Measurements from ENCODE around the gene NPY. TPM values are rescaled to one million over a fixed set of nuclear protein-coding genes. Genes with fewer than 3 reads are reported as not detected.
"Not testable (repeated sequence)": the region's sequence is repeated elsewhere in the genome, so short reads cannot be mapped to it uniquely, and the experiment has no call there.

Gene NPY
- not detected for total RNA-seq

DNA sequence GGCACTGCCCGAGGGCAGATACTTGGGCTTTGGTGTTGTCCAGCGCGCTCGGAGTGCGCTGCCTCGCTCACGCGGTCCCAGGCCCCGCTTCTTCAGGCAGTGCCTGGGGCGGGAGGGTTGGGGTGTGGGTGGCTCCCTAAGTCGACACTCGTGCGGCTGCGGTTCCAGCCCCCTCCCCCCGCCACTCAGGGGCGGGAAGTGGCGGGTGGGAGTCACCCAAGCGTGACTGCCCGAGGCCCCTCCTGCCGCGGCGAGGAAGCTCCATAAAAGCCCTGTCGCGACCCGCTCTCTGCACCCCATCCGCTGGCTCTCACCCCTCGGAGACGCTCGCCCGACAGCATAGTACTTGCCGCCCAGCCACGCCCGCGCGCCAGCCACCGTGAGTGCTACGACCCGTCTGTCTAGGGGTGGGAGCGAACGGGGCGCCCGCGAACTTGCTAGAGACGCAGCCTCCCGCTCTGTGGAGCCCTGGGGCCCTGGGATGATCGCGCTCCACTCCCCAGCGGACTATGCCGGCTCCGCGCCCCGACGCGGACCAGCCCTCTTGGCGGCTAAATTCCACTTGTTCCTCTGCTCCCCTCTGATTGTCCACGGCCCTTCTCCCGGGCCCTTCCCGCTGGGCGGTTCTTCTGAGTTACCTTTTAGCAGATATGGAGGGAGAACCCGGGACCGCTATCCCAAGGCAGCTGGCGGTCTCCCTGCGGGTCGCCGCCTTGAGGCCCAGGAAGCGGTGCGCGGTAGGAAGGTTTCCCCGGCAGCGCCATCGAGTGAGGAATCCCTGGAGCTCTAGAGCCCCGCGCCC is at the start of gene NPY:
Gene NPY (plus strand): TSS at position 294 of the 802 bp plus-strand sequence. CDS start 1,051 bp downstream, outside the sequence.
- peak in 2 of 3 donors; percentile 38 to 55 for DNase-seq (ENCODE audit: low read depth in 2 of 3, low spot score in 2 of 3)

DNA sequence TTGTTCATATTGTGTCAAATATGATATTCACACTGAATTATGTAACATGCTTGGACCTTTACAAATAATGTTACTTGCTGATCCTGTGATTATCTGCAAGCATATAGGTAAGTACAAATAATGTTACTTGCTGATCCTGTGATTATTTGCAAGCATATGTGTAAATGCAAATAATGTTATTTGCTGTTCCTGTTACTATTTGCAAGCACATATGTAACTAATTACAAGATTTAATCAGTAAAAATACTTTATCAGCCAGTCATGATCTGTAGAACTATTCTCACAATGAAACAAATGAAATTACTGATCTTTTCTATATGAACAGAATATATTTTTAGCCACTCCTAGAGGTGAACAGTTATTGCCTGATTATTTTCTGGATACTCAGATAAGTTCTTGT is 44.7 kb upstream of the NPY start:
- no peak for DNase-seq (ENCODE audit: low read depth in 2 of 3, low spot score in 2 of 3)

GRCh38 chr7:24241206-24241605 is 42.8 kb upstream of the NPY start:
- DNase-seq (ENCODE audit: low read depth in 2 of 3, low spot score in 2 of 3) = no peak

GRCh38 chr7:24244554-24244953 is 39.4 kb upstream of the NPY start:
- DNase-seq (ENCODE audit: low read depth in 2 of 3, low spot score in 2 of 3) = no peak

GRCh38 chr7:24245362-24245761 is 38.6 kb upstream of the NPY start:
- DNase-seq (ENCODE audit: low read depth in 2 of 3, low spot score in 2 of 3) = no peak

- no peak for DNase-seq (ENCODE audit: low read depth in 2 of 3, low spot score in 2 of 3)
Observed at GRCh38 chr7:24249266-24249665, 34.7 kb upstream of the NPY start.

DNA sequence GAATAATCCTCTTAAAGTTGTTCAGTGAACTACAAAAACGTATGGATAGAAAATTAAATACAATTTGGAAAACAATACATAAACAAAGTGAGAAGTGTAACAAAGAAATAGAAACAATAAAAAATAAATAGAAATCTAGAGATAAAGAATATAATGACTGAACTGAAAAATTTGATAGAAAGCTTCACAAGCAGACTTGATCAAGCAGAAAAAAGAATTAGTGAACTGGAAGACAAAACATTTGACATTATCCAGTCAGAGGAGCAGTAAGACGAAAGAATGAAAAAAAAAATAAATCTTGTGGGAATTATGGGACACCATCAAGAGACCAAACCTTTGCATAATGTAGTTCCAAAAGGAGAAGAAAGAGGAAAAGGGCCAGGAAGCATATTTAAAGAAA is 32.4 kb upstream of the NPY start:
- no peak for DNase-seq (ENCODE audit: low read depth in 2 of 3, low spot score in 2 of 3)

- peak in 2 of 3 donors; percentile 6 to 22 for DNase-seq (ENCODE audit: low read depth in 2 of 3, low spot score in 2 of 3)
Observed at GRCh38 chr7:24255139-24255538, 28.9 kb upstream of the NPY start.

- not testable (repeated sequence) for DNase-seq (ENCODE audit: low read depth in 2 of 3, low spot score in 2 of 3)
Observed at GRCh38 chr7:24258324-24258723, 25.7 kb upstream of the NPY start.

DNA sequence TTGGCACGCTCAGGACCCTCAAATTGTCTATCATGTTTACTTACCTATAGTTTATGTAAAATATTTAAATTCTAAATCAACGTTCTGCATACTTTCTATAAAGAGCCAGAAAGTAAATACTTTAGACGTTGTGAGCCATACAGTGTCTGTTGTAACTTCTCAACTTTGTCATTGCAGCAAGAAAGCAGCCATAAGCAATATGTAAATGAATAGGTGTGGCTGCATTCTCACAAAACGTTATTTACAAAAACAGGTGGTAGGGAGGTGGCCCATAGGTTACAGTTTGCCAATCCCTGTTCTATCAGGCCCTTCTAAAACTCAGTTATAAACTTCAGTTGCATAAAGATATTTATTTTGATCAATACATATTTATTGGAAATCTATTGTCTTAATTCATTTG is 12.1 kb upstream of the NPY start:
- no peak for DNase-seq (ENCODE audit: low read depth in 2 of 3, low spot score in 2 of 3)

DNA sequence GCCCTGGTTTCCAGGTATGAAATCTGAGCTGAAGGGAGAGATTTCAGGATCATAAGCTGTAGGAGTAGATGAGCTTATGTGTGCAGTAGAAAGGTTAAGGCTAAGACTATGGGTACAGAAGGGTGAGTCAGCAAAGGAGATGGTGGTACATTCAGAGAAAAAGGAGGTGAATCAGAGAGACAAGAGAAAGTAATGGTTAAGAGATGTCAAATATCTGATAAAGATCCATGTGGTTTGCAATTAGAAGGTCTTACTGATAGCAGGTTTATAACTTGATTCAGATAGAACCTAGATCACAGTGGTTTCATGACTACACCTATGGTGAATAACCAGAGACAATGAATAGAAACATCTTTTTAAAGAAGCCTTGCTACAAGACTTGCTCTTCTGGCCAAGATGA is 4.5 kb upstream of the NPY start:
- DNase-seq (ENCODE audit: low read depth in 2 of 3, low spot score in 2 of 3) = no peak

DNA sequence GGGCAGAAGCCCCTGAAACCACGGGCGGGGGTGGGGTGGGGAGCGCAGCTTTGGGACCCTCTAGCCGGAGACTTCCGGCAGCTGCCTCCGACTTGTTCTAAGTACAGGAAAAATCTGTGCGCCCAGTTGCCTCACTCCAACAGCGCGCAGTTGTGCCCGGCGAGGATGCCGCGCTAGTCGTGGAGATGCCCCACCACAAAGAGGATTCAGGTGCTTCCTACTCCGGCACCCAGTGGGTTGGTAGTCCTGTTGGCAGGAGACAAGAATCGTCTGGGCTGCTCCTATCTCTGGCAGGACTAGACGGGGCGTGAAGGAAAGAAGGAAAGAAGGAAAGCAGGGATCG is 465 bp upstream of the NPY start:
- peak in 2 of 3 donors; percentile 54 to 77 for DNase-seq (ENCODE audit: low read depth in 2 of 3, low spot score in 2 of 3)

DNA sequence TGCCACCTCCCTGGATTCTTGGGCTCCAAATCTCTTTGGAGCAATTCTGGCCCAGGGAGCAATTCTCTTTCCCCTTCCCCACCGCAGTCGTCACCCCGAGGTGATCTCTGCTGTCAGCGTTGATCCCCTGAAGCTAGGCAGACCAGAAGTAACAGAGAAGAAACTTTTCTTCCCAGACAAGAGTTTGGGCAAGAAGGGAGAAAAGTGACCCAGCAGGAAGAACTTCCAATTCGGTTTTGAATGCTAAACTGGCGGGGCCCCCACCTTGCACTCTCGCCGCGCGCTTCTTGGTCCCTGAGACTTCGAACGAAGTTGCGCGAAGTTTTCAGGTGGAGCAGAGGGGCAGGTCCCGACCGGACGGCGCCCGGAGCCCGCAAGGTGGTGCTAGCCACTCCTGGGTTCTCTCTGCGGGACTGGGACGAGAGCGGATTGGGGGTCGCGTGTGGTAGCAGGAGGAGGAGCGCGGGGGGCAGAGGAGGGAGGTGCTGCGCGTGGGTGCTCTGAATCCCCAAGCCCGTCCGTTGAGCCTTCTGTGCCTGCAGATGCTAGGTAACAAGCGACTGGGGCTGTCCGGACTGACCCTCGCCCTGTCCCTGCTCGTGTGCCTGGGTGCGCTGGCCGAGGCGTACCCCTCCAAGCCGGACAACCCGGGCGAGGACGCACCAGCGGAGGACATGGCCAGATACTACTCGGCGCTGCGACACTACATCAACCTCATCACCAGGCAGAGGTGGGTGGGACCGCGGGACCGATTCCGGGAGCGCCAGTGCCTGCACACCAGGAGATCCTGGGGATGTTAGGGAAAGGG is 913 bp downstream of the NPY start:
- DNase-seq (ENCODE audit: low read depth in 2 of 3, low spot score in 2 of 3) = no peak

DNA sequence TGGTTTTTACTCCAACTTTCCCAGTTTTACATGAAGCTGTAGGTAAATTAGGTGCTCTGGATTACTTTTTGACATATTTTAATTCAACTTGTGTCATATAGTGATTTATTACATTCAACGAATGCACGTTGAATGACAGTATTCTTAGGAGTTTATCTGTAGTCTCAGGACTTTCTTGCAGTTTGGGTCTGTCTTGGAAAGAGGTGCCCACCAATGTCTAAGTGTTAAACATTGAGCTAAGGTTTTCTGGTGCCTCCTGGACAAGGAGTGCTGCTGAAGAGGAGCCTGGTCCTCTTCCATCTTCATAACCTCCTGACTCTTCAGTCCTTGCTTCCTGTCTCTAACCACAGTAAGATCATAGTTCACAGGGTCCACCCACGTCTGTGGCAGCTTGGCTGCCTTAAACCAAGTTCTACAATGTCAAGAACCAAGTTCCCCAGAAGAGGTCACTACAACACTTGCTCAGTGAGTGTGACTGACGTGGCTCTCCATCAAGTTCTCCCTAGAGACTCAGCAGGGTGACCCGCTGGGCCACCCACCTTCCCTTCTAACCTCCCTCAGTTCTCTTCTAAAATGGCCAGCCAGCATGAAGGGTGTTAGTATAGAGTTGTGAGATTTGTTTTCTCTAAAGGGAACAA is 6.1 kb downstream of the NPY start:
- peak in 2 of 3 donors; percentile 62 to 83 for DNase-seq (ENCODE audit: low read depth in 2 of 3, low spot score in 2 of 3)

DNA sequence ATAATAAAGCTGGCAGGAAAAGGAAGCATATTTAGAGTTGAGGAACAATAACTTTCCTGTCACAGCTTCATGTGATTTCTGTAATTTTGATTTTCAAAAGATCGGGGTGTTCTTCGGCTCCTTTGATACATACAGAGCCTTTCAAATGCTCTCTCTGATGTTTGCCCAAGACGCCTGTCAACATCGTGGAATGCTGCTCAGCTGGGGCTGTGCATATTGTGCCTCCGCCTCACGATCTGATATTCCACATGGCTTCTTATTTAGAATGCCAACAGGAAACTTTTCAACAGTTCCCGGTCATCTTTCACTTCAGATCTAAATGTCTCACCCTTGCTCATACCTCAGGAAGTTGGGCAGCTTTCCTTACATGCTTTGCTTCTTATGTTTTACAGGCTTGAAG is 7.3 kb downstream of the NPY start:
- DNase-seq (ENCODE audit: low read depth in 2 of 3, low spot score in 2 of 3) = no peak

DNA sequence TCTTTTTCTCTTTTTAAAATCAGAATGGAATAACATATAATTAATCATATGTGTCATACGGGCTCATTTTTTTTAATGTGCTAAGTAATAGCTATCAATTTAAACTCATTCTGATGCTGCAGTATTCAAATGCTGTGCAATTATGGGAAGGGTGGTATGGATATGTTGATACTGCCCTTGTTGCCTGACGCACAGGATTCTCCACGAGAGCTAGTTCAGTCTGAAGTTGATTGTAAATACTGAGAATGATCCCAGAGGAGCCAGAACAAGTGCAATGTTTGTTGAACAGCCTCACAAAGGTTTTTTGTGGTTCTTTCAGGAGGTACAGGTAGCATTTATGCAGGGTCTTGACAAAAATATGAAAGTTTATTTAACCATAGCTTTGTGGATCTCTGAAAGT is 13.4 kb downstream of the NPY start:
- no peak for DNase-seq (ENCODE audit: low read depth in 2 of 3, low spot score in 2 of 3)

DNA sequence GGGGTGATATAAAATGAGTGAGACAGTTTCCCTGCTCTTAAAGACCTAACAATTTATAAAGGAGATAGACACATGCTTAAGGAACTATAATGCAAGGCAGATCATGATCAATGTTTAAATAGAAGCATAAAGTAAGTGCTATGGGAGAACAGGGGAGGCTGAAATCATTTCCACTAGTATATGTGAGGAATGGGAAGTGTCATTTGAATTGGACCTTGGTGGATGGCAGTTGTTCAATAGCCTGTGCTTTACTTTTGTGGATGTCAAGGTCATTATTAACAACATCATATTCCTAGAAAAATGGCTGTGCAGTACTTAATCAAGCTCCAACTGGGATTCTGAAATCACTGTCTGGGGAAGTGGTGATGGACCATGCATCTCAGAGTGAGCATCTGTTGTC is 14.7 kb downstream of the NPY start:
- no peak for DNase-seq (ENCODE audit: low read depth in 2 of 3, low spot score in 2 of 3)

- no peak for DNase-seq (ENCODE audit: low read depth in 2 of 3, low spot score in 2 of 3)
Observed at GRCh38 chr7:24299192-24299591, 15.2 kb downstream of the NPY start.

DNA sequence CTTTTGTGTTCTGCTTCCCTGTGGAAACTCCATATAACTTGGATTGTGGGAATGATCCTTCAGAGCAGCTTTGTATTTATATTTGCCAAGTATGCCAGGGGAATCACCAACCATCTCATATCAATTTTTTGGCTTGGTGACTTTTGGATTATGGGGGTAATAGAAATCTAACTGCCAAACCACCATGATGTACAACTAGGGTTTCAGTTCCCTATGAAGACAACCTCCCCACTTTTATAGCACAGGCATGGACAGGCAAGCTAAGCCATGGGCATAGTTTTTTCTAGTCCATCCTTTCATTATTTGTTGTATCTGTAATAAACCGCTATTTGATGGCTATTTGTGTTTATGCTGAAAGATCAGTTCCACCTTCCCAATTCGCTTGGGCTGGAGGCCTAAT is 17.7 kb downstream of the NPY start:
- DNase-seq (ENCODE audit: low read depth in 2 of 3, low spot score in 2 of 3) = no peak

DNA sequence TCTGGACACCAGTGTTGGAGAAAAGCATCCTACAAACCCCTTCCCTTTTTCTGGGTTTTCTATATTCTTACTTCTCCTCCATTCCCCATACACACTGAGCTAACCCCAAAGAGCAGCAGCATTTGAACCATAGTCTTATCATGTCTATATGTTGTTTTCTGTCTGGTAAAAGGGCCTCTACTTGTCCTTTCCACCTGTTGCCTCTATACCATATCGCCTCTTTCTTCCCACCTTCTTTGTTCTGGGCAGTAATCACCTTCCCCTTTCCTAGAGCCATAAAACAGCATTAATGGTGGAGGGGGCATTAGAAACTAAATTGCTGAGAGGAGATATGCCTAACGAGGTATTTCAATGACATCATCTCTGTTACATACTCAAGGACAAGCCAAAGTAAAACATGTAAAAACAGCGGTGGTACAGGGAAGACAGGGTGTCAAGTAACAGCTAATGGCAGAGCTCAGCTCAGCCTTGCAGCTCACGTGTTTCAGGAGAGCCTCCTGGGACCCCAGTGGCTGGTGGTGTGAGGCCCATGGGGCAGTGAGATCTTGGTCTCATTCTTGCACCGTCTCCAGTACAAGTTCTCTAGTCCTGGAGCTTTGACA is 20.6 kb downstream of the NPY start:
- DNase-seq (ENCODE audit: low read depth in 2 of 3, low spot score in 2 of 3) = no peak

- peak in 1 of 3 donors; percentile 38 for DNase-seq (ENCODE audit: low read depth in 2 of 3, low spot score in 2 of 3)
Observed at GRCh38 chr7:24307326-24307725, 23.3 kb downstream of the NPY start.

All from hematopoietic multipotent progenitor cell (in vitro differentiated cells).